ENCODE results near the gene BTAF1.

DNA sequence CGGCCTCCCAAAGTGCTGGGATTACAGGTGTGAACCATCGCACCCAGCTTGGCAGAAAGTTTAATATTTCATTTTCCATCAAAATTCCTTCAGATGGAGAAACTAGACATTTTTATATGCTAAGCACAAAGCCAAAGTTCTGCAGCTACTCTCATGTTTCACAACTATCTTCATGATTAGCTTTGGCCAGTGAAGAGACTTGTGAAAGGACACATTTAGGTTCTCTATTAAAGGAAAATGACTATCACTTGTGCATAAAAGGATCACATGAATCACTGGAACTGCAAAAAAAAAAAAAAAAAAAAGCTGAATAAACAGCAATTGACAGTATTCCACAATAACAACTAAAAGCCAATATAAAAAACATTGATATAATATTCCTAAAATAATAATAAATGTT, 30.5 kb upstream of the BTAF1 start:
- TF ChIP-seq, protein P1, sequence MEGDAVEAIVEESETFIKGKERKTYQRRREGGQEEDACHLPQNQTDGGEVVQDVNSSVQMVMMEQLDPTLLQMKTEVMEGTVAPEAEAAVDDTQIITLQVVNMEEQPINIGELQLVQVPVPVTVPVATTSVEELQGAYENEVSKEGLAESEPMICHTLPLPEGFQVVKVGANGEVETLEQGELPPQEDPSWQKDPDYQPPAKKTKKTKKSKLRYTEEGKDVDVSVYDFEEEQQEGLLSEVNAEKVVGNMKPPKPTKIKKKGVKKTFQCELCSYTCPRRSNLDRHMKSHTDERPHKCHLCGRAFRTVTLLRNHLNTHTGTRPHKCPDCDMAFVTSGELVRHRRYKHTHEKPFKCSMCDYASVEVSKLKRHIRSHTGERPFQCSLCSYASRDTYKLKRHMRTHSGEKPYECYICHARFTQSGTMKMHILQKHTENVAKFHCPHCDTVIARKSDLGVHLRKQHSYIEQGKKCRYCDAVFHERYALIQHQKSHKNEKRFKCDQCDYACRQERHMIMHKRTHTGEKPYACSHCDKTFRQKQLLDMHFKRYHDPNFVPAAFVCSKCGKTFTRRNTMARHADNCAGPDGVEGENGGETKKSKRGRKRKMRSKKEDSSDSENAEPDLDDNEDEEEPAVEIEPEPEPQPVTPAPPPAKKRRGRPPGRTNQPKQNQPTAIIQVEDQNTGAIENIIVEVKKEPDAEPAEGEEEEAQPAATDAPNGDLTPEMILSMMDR (IDR thresholded peaks at IDR 0.05) = no peak
- TF ChIP-seq POLR2A (IDR thresholded peaks at IDR 0.05) = no peak
